ENCODE data around the gene LIMS4.
"Not testable (repeated sequence)": the region's sequence is repeated elsewhere in the genome, so short reads cannot be mapped to it uniquely, and the experiment has no call there.

LIMS4 gene, protein sequence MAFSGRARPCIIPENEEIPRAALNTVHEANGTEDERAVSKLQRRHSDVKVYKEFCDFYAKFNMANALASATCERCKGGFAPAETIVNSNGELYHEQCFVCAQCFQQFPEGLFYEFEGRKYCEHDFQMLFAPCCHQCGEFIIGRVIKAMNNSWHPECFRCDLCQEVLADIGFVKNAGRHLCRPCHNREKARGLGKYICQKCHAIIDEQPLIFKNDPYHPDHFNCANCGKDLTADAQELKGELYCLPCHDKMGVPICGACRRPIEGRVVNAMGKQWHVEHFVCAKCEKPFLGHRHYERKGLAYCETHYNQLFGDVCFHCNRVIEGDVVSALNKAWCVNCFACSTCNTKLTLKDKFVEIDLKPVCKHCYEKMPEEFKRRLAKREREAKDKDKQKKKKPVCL

DNA sequence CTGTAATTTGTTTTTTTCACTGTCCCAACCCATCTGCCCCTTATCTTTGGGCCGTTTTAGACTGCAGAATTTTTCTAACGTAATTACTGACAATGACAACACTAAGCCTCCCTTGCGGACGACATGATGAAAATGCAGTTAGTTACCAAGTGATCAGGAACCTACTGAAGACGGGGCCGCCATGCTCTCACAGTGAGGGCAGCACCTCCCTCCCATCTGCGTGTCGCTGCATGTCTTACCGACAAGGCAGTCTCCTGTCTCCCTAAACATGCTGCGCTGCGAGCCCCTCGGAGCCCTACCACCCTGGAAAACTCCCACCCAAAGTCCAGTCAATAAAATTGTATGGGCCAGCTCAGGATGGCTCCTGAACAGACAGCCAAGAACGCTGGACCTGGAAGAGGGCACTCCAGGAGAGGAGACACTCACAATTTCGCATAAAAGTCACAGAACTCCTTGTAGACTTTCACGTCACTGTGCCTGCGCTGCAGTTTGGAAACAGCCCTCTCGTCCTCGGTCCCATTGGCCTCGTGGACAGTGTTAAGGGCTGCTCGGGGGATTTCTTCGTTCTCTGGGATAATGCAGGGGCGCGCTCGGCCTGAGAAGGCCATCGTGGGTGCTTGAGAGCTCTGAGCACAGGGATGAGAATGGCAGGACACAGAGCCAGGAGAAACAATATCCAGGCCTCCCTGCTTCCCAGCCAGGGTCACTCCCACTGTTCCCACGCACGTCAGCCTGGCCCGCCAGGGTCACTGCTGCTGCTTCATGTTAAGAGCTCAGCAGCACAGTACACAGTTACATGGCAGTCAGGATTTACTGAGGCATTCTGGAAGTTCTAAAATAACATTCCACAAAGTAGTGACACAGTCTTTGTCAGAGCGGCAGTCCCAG is at the start of gene LIMS4:
Gene LIMS4 (minus strand): TSS at position 646 of the 888 bp plus-strand sequence. CDS start 38 bp downstream, at position 608.
- not testable (repeated sequence) for DNase-seq (ENCODE audit: low read depth in 2 of 2)

DNA sequence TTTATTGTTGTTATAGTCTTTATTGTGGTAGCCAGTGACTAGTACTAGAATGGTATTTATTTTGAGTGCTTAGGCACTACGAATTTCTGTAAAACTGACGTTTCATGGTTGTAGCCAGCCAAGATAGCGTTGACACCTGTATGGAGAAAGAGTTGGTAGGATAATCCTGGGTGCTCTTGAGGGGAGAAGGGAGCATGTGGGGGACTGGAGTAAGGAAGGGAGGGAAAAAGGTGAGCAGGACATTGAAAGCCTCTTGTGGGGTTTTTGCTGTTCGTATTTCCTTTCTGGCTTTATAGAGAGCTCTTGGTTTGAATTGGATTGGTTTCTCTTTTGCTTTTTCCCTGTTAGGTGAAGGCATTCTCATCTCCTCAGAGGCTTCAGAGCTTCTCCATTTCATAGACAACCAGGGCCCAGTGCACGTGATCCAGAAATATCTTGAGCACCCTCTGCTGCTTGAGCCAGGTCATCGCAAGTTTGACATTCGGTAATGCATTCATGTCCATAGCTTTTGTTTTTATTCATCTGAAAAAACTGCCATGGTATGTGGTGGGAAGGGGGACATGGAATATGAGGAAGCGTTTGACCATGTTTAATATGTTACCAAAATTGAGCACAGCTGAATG is 27.2 kb upstream of the LIMS4 start:
- not testable (repeated sequence) for DNase-seq (ENCODE audit: low read depth in 2 of 2)

DNA sequence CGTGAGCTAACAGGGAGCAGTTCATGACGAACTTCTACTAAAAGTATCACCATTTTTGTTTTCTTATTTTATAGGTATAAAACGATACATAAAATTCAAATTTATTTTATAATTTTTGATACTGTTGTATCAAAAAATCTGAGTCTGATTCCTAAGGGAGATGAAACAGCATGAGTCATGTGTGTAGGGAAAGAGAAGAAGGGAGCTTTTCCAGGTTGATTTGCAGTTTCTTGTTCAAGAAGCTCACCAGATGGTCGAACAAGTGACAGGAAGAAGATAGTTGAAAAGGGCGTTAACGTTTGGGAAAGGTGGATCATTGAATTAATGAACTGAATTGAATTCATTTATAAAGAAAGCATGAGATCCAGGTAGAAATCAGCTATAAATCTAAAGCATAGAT is 23.4 kb upstream of the LIMS4 start:
- DNase-seq (ENCODE audit: low read depth in 2 of 2) = not testable (repeated sequence)

DNA sequence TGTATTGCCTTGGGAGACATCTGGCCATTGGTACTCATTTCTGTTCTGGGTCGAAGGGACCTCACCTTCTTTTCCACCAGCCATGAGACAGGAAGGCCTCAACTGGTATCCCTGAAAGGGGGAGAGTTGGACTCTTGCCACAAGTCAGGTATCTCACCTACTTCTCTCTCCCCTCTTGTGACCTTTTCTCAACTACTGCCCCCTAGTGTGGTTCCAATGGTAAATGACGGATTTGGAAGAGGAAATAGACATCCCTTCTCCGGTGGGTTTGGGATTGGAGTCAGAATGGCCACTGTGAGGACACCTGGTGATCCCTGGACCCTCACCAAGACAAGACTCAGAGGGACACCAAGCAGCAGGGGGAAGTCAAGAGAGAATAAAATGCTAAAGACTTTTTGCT is 21.9 kb upstream of the LIMS4 start:
- DNase-seq (ENCODE audit: low read depth in 2 of 2) = not testable (repeated sequence)

DNA sequence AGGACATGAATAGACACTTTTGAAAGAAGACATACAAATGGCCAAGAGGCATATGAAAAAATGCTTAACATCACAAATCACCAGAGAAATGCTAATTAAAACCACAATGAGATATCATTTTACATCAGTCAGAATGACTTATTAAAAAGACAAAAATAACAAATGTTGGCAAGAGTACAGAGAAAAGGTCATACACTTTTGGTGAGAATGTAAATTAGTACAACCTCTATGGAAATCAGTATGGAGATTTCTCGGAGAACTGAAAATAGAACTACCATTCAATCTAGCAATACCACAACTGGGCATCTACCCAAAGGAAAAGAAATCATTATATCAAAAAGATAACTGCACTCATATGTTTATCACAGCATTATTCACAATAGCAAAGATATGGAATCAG is 16.4 kb upstream of the LIMS4 start:
- not testable (repeated sequence) for DNase-seq (ENCODE audit: low read depth in 2 of 2)

DNA sequence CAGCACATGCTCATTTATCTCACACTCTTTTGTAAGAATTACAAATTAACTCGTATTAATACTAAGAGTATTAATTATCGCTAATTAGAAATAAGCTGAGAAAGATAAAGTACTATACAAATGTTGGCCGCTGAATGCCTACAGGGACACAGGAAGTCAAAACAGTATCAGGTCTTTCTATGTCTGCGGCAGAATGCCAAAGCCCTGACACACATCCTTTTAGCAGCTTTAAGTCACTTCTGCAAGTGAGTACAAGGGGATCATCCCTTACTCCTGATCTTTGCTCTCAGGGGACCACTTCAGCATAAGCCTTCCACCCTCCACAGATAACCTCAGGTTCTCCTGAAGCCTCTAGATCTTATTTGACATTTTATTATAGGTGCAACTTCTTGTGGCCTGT is 10.1 kb upstream of the LIMS4 start:
- not testable (repeated sequence) for DNase-seq (ENCODE audit: low read depth in 2 of 2)

DNA sequence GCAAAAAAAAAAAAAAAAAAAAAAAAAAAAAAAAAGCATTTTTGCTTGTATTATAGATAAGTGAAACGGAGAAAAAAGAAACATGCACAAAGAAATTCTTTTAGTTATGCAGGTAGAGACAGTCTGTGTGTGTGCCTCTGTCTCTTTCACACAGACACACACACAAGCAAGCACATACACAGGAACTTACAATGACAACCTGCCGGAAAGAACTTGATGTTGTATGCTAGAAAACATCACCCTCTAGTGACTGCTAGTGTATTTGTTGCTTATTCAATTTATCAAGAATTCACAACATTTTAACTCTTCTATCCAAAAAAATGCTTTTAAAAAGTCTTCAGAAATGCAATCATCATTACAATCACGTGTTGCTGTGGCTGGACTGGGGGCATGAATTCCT is 8.6 kb upstream of the LIMS4 start:
- not testable (repeated sequence) for DNase-seq (ENCODE audit: low read depth in 2 of 2)

DNA sequence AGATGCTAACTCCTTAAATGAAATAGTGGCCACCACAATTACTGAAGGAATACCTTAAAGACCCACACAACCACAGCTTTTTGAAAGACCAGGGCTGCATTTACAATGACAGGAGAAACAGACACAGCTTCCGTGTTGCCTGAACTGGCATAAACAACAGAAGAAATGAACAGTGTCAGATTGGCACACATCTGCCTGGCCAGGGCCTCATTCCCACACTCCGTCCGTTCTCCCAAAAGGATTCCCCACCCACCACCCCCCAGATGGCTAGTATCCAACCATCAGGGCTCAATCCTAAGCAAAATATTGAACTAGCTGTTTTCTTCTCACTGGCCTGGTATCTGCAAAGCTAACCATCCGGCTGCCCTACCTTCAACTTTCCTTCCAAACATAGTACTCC is 7.5 kb upstream of the LIMS4 start:
- DNase-seq (ENCODE audit: low read depth in 2 of 2) = not testable (repeated sequence)

DNA sequence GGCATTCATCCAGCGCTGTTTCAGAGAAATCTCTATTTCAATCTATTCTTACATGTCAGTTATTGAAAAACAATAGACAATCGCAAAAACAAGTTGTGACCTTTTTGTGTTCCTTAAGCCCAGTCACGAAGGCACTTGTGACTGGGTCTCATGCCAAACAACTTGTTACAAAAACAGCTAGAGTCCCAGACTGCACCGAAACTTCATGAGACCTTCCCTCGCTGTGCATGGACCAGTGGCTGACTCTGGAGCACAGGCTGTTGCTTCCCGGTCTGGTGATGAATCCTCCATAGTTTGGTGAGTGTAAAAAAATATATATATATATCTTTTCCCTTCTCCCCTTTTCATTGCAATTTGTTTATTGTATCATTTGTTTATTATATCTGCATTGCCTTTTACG is 4.8 kb upstream of the LIMS4 start:
- not testable (repeated sequence) for DNase-seq (ENCODE audit: low read depth in 2 of 2)

DNA sequence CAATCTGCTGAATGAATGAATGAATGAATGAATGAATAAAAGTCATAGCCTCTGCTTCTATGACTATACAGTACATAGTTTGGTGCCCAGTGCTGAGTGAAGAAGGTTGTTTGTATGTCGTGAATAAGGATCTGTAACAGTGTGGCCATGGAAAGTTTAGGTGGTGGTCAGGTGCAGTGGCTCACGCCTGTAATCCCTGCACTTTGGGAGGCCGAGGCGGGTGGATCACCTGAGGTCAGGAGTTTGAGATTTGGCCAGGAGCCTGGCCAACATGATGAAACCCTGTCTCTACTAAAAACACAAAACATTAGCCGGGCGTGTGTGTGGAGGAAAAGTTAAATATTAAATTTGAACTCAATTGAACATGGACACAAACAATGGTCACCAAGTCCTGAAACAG is 4.3 kb upstream of the LIMS4 start:
- DNase-seq (ENCODE audit: low read depth in 2 of 2) = not testable (repeated sequence)

DNA sequence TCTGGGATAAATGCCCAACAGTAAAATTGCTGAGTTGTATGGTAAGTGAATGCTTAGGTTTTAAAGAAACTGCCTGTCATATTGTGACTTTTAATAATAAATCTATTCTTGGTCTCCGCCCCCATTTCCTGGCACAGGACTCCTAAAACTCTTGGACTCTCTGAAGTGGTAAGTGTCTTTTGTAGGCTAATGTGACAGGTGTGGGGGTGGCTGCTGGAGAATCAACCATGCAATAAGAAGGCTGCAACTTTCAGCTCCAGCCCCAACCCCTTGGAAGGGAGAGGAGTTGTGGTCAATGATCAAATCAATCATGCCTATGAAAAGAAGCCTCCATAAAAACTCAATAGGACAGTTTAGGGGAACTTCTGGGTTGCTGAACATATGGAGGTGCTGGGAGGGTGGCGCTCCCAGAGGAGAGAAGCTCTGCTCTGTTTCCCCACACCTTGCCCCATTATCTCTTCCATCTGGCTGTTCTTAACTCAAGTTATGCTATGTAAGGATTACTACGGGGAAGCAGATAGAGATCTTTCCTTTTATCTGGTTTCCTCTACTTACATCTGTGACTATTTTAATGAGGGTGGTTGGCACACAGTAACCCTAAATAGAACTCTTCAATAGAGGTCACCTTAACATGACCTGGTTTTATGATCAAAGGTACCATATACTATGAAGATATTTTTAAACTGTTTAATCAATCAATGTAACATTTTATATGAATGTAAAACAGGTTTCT is 3.2 kb upstream of the LIMS4 start:
- not testable (repeated sequence) for DNase-seq (ENCODE audit: low read depth in 2 of 2)

DNA sequence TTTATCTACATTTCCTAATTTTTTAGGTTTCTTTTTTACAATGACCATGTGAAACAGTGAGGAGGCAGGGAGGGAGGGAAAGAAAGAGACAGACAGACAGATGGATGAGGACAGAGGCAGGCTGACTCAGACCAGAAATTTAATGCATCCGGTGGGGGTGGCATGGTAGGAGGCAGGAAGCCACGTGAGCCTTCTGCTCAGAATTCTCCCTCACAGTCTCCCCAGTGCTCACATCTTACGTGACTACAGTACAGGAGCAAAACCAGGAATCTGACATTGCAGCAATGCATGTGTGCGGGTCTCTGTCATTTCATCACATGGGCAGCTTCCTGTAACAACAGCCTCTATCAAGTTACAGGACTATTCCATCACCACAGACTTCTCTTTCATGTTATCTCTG is 2.3 kb upstream of the LIMS4 start:
- not testable (repeated sequence) for DNase-seq (ENCODE audit: low read depth in 2 of 2)

DNA sequence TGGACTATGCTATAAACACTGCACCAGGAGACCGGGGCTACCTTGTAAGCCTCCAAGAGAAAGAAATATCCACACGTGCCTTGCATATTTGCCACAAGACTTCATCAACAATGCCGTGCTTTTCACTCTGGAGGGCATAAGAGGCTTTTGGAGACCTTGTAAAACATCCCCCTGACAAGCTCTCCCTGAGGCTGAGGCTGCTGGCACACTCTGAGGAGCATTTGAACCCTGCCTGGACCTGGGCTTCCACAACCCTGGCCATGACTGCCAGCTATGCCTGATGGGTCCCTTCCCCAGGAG is 393 bp upstream of the LIMS4 start:
- not testable (repeated sequence) for DNase-seq (ENCODE audit: low read depth in 2 of 2)

DNA sequence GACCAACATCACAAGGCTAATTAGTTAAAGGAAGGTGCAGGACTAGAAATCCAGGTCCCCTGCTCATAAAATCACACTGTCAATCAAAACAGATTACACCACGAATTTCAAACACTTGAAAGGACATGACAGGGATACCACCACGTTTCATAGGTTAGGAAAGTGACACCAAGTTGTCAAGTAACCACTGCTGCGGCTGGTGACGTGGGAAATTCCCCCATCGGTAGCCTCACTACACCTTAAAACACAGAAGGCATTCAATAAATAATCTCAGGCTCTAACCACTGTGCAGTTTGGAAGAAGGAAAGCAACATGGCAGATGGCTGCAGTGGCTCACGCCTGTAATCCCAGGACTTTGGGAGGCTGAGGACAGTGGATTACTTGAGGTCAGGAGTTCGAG is 3.7 kb downstream of the LIMS4 start:
- DNase-seq (ENCODE audit: low read depth in 2 of 2) = not testable (repeated sequence)

DNA sequence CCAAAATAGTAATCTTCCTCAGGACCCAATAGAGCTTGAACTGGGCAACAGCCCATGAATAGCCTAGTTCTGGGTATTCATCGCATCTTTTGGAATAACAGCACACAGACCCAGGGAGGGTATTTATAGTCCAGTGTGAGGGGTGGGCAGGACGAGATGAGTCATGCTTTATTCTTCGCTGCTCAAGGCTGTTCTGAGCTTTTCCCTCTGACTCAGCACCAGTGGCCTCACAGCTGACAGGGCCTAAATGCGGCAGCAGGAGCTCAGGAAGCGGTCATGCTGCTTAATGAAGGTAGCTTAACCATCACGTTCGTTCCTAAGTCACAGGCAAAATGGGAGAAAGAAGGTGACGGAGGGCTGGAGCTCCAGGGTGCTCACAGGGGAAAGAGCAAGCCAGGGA is 7.3 kb downstream of the LIMS4 start:
- DNase-seq (ENCODE audit: low read depth in 2 of 2) = not testable (repeated sequence)

DNA sequence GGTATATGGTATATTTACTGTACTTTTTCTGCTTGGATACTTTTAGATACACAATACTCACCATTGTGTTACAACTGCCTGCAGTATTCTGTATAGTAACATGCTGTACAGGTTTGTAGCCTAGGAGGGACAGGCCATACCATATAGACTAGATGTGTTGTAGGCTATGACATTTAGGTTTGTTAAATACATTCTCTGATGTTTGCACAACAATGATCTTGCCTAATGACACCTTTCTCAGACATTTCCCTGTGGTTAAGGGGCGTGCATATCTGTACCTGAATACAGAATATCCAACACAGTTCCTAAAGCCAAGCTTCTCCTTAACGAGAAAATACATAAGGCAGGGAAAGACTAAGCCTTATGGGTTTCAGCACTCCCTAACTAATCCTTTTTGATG is 10.2 kb downstream of the LIMS4 start:
- DNase-seq (ENCODE audit: low read depth in 2 of 2) = not testable (repeated sequence)

DNA sequence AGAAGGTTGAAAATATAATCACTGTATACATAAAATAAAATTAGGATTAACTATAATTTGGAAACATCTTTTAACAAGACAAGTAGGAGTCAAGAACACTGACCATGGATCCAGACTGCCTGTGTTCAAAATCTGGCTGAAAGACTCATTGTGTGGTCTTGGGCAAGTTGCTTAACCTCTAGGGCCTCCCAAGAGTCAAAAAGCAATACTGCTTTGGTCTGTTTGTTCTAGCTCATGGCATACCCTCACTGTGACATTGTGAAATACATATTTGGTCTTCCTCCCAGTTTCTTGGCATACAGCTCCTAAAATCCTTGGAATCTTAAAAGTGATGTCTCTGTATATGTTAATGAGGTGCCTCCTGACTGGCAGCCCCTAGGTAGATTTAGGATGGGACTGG is 12.3 kb downstream of the LIMS4 start:
- not testable (repeated sequence) for DNase-seq (ENCODE audit: low read depth in 2 of 2)

DNA sequence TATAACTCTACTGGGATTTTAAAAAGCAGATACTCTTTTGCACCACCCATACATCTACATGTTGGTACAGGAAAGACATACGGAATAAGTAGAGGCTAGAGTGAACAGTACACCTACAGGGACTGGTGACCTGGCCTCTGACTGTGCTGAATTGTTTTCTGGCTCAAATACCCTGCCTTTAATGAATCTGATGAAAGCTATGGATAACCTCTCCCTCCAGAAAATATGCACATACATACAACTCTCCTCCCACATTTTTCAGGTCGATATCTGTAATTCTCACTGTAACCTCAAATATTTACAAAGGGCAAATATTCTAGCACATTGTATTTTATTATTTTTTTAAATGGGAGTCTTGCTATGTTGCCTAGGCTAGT is 15.4 kb downstream of the LIMS4 start:
- DNase-seq (ENCODE audit: low read depth in 2 of 2) = not testable (repeated sequence)

DNA sequence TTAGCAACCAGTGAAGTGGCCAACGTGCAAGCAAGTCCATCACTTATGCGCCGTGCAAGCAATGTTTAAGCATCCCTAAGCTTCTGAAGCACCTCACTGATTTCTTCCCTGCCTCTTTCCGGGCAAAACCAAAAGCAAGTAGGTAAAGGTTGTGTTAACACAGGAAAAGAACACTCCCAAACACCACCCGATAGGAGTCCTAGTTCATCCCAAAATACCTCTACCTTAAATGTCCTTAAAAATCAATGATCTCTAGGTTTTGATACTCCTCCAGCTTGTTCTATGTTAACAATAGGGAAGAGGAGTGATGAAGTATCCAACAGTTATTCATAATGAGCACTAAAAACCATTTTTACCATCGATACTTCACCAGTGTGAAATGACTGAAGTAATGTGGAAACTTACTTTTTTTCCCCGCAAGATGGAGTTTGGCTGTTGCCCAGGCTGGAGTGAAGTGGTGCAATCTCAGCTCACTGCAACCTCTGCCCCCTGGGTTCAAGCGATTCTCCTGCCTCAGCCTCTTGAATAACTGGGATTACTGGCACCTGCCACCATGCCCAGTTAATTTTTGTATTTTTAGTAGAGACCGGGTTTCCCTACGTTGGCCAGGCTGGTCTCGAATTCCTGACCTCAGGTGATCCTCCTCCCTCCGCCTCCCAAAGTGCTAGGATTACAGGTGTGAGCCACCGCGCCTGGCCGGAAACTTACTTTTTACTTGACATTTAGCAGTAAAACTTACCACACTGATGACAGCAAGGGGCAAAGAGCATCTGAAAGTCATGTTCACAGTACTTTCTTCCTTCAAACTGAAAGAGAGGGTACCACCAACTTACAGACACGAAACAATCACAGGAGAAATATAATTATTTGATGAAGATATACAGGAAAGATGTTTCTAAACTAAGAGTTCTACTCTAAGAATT is 16.1 kb downstream of the LIMS4 start:
- DNase-seq (ENCODE audit: low read depth in 2 of 2) = not testable (repeated sequence)

DNA sequence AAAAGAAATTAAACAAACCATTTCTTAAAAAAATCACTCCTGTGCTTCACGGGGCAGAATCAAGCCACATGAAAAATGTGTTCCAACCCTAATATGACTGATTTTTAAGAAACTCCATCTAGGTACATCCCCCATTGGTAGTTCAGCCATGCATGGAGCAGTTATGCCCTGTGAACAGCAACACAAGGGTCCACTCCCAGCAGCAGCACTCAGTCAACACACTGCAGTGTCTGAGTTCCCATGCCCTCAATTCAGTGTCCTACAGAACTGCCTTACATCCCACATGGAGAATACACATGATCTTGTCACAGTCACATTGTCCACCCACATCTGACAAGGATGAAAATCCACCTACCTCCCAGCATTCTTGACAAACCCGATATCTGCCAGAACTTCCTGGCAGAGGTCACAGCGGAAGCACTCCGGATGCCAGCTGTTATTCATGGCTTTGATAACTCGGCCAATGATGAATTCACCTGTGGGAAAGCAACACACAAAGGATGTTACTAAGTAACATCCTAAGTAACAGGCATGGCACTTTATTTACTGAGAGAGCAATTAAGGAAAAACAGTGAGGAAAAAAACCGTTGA is 17.4 kb downstream of the LIMS4 start:
- not testable (repeated sequence) for DNase-seq (ENCODE audit: low read depth in 2 of 2)
